Measurements from ENCODE around the gene IFI27L1.

GRCh38 chr14:94059998-94060397 is 21.1 kb upstream of the IFI27L1 start:
- TF ChIP-seq CTCF (IDR thresholded peaks at IDR 0.05) (no peak), POLR2AphosphoS5 (IDR thresholded peaks at IDR 0.05) (no peak)
